Measurements from ENCODE around the gene COLEC11.

Gene COLEC11

GRCh38 chr2:3585261-3586109 is 9.4 kb upstream of the COLEC11 start:
- no peak for DNase-seq (ENCODE audit: low read depth in 2 of 2)

- DNase-seq (ENCODE audit: low read depth in 2 of 2) = no peak
These were observed 8.7 kb upstream of the COLEC11 start for GRCh38 chr2:3586220-3586619.

GRCh38 chr2:3587021-3587420 is 7.9 kb upstream of the COLEC11 start:
- DNase-seq (ENCODE audit: low read depth in 2 of 2) = no peak

- DNase-seq (ENCODE audit: low read depth in 2 of 2) = no peak
These were observed 7.5 kb upstream of the COLEC11 start for GRCh38 chr2:3587432-3587831.

- DNase-seq (ENCODE audit: low read depth in 2 of 2) = no peak
These were observed 6.8 kb upstream of the COLEC11 start for GRCh38 chr2:3588084-3588483.

- no peak for DNase-seq (ENCODE audit: low read depth in 2 of 2)
These were observed 5.8 kb upstream of the COLEC11 start for GRCh38 chr2:3589086-3589485.

GRCh38 chr2:3595404-3595803 is 492 bp downstream of the COLEC11 start:
- no peak for DNase-seq (ENCODE audit: low read depth in 2 of 2)

GRCh38 chr2:3595985-3596384 is 1.1 kb downstream of the COLEC11 start:
- no peak for DNase-seq (ENCODE audit: low read depth in 2 of 2)

GRCh38 chr2:3596901-3597417 is 2.0 kb downstream of the COLEC11 start:
- no peak for DNase-seq (ENCODE audit: low read depth in 2 of 2)

- DNase-seq (ENCODE audit: low read depth in 2 of 2) = no peak
These were observed 2.7 kb downstream of the COLEC11 start for GRCh38 chr2:3597567-3597966.

- no peak for DNase-seq (ENCODE audit: low read depth in 2 of 2)
These were observed 3.4 kb downstream of the COLEC11 start for GRCh38 chr2:3598197-3598910.

- DNase-seq (ENCODE audit: low read depth in 2 of 2) = no peak
These were observed 4.3 kb downstream of the COLEC11 start for GRCh38 chr2:3598912-3599854.

GRCh38 chr2:3600256-3600855 is 5.4 kb downstream of the COLEC11 start:
- DNase-seq (ENCODE audit: low read depth in 2 of 2) = no peak

GRCh38 chr2:3601561-3602271 is 6.8 kb downstream of the COLEC11 start:
- DNase-seq (ENCODE audit: low read depth in 2 of 2) = no peak

GRCh38 chr2:3602553-3603339 is 7.8 kb downstream of the COLEC11 start:
- no peak for DNase-seq (ENCODE audit: low read depth in 2 of 2)

- no peak for DNase-seq (ENCODE audit: low read depth in 2 of 2)
These were observed 8.8 kb downstream of the COLEC11 start for GRCh38 chr2:3603536-3604206.

- DNase-seq (ENCODE audit: low read depth in 2 of 2) = no peak
These were observed 9.4 kb downstream of the COLEC11 start for GRCh38 chr2:3604207-3604877.

Measured in fibroblast of skin of left biceps (primary cell).